Hematopoietic multipotent progenitor cell treated with erythropoietin and hydrocortisone succinate and interleukin-3 and kit ligand, for 6 days (in vitro differentiated cells): ENCODE results near the gene RABL2A.
"Not testable (repeated sequence)": the region's sequence is repeated elsewhere in the genome, so short reads cannot be mapped to it uniquely, and the experiment has no call there.

Experiments
- DNase-seq: peaks from one replicate; pipeline ENCODE4 v3.0.0-alpha.2; 2015

RABL2A gene

GRCh38 chr2:113690871-113691270, 63.8 kb downstream of the RABL2A start:
- DNase-seq: not testable (repeated sequence)
